ENCODE results near the gene SORCS2. TPM values are rescaled to one million over a fixed set of nuclear protein-coding genes. Genes with fewer than 3 reads are reported as not detected.
"Not testable (repeated sequence)": the region's sequence is repeated elsewhere in the genome, so short reads cannot be mapped to it uniquely, and the experiment has no call there.

Gene SORCS2
- total RNA-seq, 1 donor from 2014 or later, result 1.7 TPM

GRCh38 chr4:7160439-7160838 is 31.9 kb upstream of the SORCS2 start:
- no peak for DNase-seq (ENCODE audit: low spot score)

DNA sequence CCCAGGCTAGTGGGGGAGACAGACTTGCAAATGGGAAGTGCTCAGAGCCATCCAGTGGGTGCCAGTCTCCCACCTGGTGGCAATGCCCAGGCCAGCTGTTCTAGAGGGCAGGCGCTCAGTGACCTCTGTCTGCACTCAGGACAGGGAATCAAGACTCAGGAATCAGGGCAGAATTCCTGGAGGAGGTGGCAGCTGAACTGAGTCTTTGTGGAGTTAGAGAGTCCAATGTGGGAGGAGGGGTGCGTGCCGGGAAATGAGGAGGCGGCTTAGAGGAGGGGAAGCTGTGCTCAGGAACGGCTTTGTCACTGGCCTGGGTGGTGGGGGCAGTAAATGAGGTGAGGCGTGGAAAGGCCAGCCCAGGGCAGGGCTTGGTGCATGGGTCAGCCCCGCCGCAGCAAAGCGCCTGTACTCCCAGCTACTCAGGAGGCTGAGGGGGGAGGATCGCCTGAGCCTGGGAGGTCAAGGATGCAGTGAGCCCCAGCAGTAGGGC is 31.3 kb upstream of the SORCS2 start:
- no peak for DNase-seq (ENCODE audit: low spot score)

- DNase-seq (ENCODE audit: low spot score), result no peak
Observed at GRCh38 chr4:7161721-7162214, 30.6 kb upstream of the SORCS2 start.

- DNase-seq (ENCODE audit: low spot score), result not testable (repeated sequence)
Observed at GRCh38 chr4:7165056-7165873, 27.1 kb upstream of the SORCS2 start.

- no peak for DNase-seq (ENCODE audit: low spot score)
Observed at GRCh38 chr4:7165874-7166201, 26.5 kb upstream of the SORCS2 start.

DNA sequence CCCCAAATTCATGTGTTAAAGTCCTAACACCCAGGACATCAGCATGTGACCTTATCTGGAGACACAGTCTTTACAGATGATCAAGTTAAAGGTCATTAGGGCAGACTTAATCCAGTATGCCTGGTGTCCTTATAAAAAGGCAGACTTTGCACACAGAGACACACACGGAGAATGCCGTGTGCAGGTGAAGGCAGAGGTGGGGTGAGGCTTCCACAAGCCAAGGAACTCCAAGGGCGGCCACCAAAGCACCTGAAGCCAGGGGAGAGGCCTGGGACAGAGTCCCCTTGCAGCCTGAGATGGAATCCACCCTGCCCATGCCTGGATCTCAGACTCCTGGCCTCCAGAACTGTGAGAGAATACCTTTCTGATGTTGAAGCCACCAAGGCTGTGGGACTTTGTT is 26.1 kb upstream of the SORCS2 start:
- DNase-seq (ENCODE audit: low spot score), result no peak

- DNase-seq (ENCODE audit: low spot score), result no peak
Observed at GRCh38 chr4:7166981-7167700, 25.2 kb upstream of the SORCS2 start.

DNA sequence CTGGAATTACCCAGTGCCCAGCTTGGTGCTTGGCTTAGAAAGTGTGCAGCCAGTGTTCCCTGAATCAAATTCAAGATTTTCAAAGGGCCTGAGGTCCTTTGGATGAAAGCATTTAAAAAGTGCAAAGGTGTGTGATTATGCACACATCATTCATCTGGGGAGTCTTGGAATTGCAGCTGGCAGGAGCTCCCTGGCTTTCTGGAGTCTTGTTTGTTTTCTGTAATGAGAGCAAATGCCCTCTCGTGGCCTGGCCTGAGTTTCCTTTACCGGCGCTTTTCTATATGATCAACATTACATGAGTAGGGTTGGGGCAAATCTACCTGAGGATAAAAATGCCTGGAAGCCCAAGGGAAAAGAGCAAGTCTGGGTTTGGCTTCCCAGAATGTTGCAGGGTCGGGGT is 24.6 kb upstream of the SORCS2 start:
- no peak for DNase-seq (ENCODE audit: low spot score)

DNA sequence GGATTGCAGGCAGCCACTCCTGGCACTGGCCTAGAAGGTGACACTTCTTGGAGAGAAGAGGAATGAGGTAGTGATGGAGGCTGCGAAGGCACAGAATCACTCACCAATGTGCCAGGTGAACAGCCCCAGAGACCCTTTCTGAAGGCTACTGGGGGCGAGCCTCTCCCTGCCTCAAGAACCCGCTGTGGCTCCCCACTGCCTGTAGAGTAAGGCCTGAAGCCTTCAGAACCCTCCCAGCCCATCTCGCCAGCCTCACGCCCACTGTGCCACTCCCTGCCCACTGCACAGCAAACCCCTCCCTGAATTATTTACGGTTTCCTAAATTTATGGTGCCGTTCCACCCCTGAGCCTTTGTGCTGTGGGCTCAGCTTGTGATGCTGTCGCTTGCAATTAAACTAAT is 24.2 kb upstream of the SORCS2 start:
- DNase-seq (ENCODE audit: low spot score), result no peak

- no peak for DNase-seq (ENCODE audit: low spot score)
Observed at GRCh38 chr4:7169134-7169533, 23.2 kb upstream of the SORCS2 start.

GRCh38 chr4:7170012-7170411 is 22.3 kb upstream of the SORCS2 start:
- no peak for DNase-seq (ENCODE audit: low spot score)

- no peak for DNase-seq (ENCODE audit: low spot score)
Observed at GRCh38 chr4:7171191-7171900, 21.0 kb upstream of the SORCS2 start.

DNA sequence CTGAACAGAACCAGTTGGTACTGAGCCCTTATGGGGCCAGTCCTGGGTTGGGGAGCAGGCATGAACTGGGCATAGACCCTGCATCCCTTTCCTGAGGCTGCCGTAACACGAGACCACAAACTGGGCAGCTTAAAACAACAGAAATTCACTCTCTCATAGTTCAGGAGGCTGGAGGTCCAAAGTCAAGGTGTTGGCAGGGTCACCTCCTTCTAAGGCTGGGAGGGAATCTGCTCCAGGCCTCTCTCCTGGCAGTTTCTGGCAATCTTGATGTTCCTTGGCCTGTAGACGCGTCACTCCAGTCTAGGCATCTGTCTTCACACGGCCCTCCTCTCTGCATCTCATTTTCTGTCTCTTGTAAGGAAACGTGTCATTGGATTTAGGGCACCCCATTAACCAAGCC is 19.8 kb upstream of the SORCS2 start:
- DNase-seq (ENCODE audit: low spot score), result no peak

DNA sequence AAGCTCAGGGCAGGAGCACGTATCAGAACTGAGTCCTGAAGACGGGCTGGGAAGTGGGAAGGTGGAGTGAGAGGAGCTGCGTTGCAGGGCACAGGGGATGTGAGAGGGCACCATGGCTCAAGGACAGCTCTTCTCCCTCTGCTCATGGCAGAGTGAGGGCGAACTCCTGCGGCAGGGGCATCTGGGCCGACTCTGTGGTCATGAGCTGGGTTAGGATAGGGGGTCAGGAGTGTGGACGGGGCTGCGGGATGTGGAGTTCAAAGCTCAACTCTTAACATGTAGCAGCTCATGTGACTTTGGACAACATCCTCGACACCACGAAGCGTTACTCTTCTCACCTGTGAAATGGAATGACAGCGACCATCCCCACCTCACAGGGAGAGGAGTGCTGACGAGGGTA is 19.4 kb upstream of the SORCS2 start:
- no peak for DNase-seq (ENCODE audit: low spot score)

- no peak for DNase-seq (ENCODE audit: low spot score)
Observed at GRCh38 chr4:7173841-7174449, 18.4 kb upstream of the SORCS2 start.

DNA sequence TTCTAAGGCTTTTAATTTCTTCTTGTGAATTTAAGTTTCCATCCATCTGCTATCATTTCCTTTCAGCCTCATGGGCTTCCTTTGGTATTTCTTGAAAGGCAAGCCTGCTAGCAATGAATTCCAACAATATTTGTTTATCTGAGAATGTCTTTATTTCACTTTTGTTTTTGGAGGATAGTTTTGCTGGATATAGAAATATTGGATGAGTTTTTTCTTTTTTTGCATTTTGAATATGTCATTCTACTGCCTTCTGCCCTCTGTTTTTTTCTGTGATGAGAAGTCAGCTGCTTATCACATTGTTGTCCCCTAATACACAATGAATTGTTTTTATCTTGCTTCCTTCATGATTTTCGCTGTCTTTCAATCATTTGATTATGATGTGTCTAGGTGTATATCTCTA is 13.2 kb upstream of the SORCS2 start:
- no peak for DNase-seq (ENCODE audit: low spot score)

DNA sequence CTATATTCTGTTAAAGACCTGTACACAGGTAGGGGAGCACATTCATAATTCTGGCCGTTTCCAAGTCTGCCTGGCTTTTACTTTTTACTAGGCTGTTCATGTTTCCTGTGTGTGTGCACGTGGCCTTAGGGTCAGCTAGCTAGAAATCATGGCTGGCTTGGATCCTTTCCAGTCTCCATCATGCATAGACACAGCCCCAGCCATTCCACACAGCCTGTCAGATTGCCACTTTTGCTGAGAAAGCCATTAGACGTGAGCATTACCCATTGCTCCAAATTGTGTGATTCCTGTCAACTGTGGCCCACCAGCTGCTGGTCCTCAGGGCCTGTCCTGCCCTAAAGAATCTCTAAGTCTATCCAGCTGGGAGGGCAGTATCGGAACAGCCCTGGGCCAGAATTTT is 11.4 kb upstream of the SORCS2 start:
- no peak for DNase-seq (ENCODE audit: low spot score)

- DNase-seq (ENCODE audit: low spot score), result no peak
Observed at GRCh38 chr4:7182616-7183015, 9.7 kb upstream of the SORCS2 start.

DNA sequence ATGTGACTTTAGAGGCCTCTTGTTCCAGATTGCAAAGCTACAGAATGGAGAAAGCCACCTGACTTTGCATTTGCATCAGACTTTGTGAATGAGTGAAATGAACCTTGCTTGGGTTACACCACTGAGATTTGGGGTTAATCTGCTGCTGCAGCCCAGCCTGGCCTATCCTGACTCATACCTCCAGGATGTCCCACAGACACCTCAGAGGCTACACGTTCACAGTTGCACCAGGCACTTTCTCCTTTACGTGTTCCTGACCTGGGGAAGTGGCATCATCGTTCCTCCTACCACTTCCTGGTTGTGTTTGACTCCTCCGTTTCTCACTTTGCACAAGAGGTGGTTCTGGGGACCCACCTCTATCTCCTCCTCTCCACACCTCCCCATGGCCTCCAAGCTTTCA is 9.2 kb upstream of the SORCS2 start:
- DNase-seq (ENCODE audit: low spot score), result no peak

DNA sequence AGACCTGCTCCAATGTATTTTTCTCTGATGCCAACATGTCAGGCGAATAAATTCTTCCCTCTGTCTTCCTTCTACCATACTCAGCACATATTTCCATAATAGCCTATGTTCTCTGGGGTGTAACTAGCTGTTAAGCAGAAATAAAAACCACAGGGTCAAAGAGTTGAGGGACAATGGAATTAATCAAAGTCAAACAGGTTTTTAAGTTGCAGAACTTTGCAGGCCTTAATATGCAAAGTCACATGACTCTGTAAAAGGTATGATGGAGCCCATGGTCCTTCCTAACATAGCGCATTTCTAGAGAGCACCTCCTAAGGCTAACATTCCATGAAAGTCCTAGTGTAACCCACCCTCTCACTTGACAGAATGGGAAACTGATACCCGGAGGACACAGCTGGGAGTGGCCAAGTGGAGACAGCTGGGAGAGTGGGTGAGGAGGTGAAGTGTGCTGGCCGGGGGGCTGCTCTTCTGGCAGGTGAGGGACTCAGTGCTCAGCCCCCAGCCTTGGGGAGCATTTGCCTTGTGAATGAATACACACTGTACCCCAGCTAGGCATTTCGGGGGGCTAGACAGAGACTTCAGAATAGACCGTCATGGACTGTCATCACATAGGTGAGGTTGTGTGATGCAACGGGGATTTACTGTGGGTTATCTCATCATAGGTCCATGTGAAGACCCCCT is 8.4 kb upstream of the SORCS2 start:
- no peak for DNase-seq (ENCODE audit: low spot score)

- no peak for DNase-seq (ENCODE audit: low spot score)
Observed at GRCh38 chr4:7185487-7186030, 6.8 kb upstream of the SORCS2 start.

Data from mucosa of gallbladder (tissue), 1 donor.